NK-92 (cell line): Measurements from ENCODE around the gene RMI1.

Experiments
- DNase-seq: peaks from one replicate; lab custom pipeline; 2025; ENCODE audit not compliant: unreplicated experiment; lab: John Stamatoyannopoulos, UW

Gene RMI1

GRCh38 chr9:83967073-83967472 lies 13.5 kb upstream of the RMI1 start:
- DNase-seq = no peak

GRCh38 chr9:83969602-83970001 lies 11.0 kb upstream of the RMI1 start:
- DNase-seq = no peak

GRCh38 chr9:83971485-83971884 lies 9.1 kb upstream of the RMI1 start:
- DNase-seq = no peak

GRCh38 chr9:83972286-83972685 lies 8.3 kb upstream of the RMI1 start:
- DNase-seq = no peak

- no peak for DNase-seq
Observed at GRCh38 chr9:83975300-83975699, 5.3 kb upstream of the RMI1 start.

GRCh38 chr9:83976372-83976771 lies 4.2 kb upstream of the RMI1 start:
- DNase-seq = no peak

- no peak for DNase-seq
Observed at GRCh38 chr9:83977196-83977595, 3.4 kb upstream of the RMI1 start.

GRCh38 chr9:83978992-83979811 lies 1.4 kb upstream of the RMI1 start:
- DNase-seq = no peak

- DNase-seq = peak; percentile 88
Observed at GRCh38 chr9:83979812-83980394, 702 bp upstream of the RMI1 start, which contains the start of gene HNRNPK. Gene HNRNPK, minus strand, starts transcription at chr9:83980215. Its CDS starts 1,963 bp downstream, at chr9:83978252.

GRCh38 chr9:83981126-83981871 lies 694 bp downstream of the RMI1 start:
- DNase-seq = no peak

GRCh38 chr9:83986195-83986594 lies 5.6 kb downstream of the RMI1 start:
- no peak for DNase-seq

GRCh38 chr9:83986765-83987401 lies 6.3 kb downstream of the RMI1 start:
- no peak for DNase-seq

GRCh38 chr9:83987402-83987791 lies 6.8 kb downstream of the RMI1 start:
- no peak for DNase-seq

GRCh38 chr9:83988411-83988810 lies 7.8 kb downstream of the RMI1 start:
- no peak for DNase-seq

GRCh38 chr9:83991355-83991754 lies 10.8 kb downstream of the RMI1 start:
- DNase-seq = no peak

GRCh38 chr9:83992407-83992806 lies 11.8 kb downstream of the RMI1 start:
- DNase-seq = no peak

GRCh38 chr9:83992901-83993300 lies 12.3 kb downstream of the RMI1 start:
- DNase-seq = no peak

GRCh38 chr9:83996126-83996525 lies 15.5 kb downstream of the RMI1 start:
- no peak for DNase-seq

GRCh38 chr9:83999141-83999918 lies 18.7 kb downstream of the RMI1 start:
- no peak for DNase-seq

GRCh38 chr9:84000186-84000585 lies 19.6 kb downstream of the RMI1 start:
- DNase-seq = no peak

- DNase-seq = no peak
Observed at GRCh38 chr9:84001621-84002020, 21.0 kb downstream of the RMI1 start.
